Nephron (organoid): ENCODE measurements around the gene RNPS1.

Experiments used
- H3K27ac Mint-ChIP-seq, 3 experiments: 2 replicates each; pipeline ENCODE4 v1.8.0; 2020; ENCODE audit warnings: mixed read lengths in 3 of 3, mild to moderate bottlenecking in 2 of 3, moderate library complexity in 1 of 3
- H3K27me3 Mint-ChIP-seq: 2 replicates; pipeline ENCODE4 v1.8.0; 2021; ENCODE audit warnings: low read depth, mild to moderate bottlenecking, moderate library complexity, mixed read lengths
- H3K36me3 Mint-ChIP-seq: 2 replicates; pipeline ENCODE4 v1.8.0; 2020; ENCODE audit warnings: low read depth, mixed read lengths
- H3K4me1 Mint-ChIP-seq: 2 replicates; pipeline ENCODE4 v1.8.0; 2020; ENCODE audit warnings: mixed read lengths
- H3K4me3 Mint-ChIP-seq, 3 experiments: 2 replicates each; pipeline ENCODE4 v1.8.0; 2020; ENCODE audit warnings: mild to moderate bottlenecking in 3 of 3, mixed read lengths in 3 of 3, moderate library complexity in 2 of 3
- H3K9me3 Mint-ChIP-seq: 2 replicates; pipeline ENCODE4 v1.8.0; 2020; ENCODE audit warnings: mixed read lengths
- TF ChIP-seq, protein P1 (sequence below), 3 experiments: fragments of 200-600 bp; sonication (generic); IDR thresholded peaks; one replicate each; pipeline ENCODE4 v1.5.0; 2021; ENCODE audit warnings: antibody characterized with exemption in 3 of 3; ENCODE audit not compliant: unreplicated experiment in 3 of 3

RNPS1 gene

DNA sequence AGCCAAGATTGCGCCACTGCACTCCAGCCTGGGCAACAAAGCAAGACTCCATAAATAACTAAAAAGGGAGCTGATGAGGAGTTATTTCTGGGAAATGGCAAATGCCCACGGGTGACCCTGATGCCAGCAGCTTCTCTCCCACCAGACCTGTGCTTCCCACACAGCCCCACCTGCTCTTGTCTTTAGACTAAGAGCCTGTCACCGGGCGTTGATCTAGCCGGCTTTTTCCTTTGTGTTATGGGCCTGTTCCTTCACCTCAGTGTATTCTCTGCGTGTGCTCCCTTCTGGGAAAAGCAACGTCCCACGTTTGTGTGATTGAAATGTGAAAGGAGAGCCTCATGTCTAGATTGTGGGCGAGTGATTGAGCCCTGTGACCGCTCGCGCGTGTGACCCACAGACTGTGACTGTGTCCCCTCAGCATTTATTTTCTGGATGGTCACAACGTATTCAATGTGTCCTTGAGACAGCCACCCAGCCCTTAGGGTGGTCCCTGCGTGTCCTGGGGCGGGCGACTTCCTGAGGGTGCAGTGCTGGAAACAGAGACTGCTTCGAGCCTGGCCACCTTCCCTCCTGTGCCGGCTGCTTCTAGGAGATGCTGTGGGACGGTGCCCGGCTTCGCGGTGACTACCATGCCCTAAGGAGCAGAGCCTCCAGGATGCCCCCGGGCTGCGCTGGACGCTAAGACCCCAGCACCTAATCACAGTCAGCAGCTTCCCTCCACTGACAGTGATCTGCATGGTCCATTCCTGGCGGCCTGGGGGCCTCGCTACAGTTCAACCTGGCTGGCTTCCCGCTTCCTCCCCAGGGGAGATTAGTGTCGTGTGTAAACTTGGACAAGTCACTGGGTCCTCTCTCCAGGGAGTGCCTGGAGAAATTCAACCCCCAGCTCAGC, 7.8 kb upstream of the RNPS1 start:
- peaks cover under 1% of the 10 kb centered on the region for H3K27me3 Mint-ChIP-seq
- H3K9me3 Mint-ChIP-seq: no peaks in the 10 kb centered on the region
- H3K36me3 Mint-ChIP-seq: no peaks in the 10 kb centered on the region
- H3K27ac Mint-ChIP-seq: no peak overlapping the region
- no peak overlapping the region for H3K4me3 Mint-ChIP-seq
- TF ChIP-seq, protein P1, sequence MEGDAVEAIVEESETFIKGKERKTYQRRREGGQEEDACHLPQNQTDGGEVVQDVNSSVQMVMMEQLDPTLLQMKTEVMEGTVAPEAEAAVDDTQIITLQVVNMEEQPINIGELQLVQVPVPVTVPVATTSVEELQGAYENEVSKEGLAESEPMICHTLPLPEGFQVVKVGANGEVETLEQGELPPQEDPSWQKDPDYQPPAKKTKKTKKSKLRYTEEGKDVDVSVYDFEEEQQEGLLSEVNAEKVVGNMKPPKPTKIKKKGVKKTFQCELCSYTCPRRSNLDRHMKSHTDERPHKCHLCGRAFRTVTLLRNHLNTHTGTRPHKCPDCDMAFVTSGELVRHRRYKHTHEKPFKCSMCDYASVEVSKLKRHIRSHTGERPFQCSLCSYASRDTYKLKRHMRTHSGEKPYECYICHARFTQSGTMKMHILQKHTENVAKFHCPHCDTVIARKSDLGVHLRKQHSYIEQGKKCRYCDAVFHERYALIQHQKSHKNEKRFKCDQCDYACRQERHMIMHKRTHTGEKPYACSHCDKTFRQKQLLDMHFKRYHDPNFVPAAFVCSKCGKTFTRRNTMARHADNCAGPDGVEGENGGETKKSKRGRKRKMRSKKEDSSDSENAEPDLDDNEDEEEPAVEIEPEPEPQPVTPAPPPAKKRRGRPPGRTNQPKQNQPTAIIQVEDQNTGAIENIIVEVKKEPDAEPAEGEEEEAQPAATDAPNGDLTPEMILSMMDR (IDR thresholded peaks at IDR 0.05; ENCODE audit: unreplicated experiment in 3 of 3): no peak
- peaks cover 11% of the 10 kb centered on the region for H3K4me1 Mint-ChIP-seq

DNA sequence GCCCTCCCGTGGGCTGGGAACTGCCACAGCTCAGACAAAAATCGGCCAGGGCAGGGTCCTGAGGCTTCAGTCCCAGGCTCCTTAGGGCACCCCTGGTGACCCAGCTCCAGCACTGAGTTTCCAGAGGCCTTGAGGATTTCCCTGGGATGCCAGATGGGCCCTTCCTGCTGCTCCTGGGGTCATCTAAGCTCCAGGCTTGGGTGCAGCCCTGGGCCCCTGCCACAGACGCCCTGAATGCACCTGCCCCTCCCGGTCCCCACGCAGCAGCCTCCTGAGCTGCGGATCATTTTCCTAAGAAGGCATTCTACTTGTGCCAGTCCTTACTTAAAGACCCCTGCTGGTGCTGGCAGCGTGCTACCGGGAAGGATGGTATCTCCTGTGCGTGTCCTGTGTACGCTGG, 6.0 kb upstream of the RNPS1 start:
- TF ChIP-seq, protein P1 (IDR thresholded peaks at IDR 0.05; ENCODE audit: unreplicated experiment in 3 of 3): no peak
- no peak overlapping the region for H3K4me3 Mint-ChIP-seq
- peaks cover 6% of the 10 kb centered on the region for H3K4me1 Mint-ChIP-seq
- no peak overlapping the region for H3K27ac Mint-ChIP-seq
- H3K27me3 Mint-ChIP-seq: no peaks in the 10 kb centered on the region
- no peaks in the 10 kb centered on the region for H3K9me3 Mint-ChIP-seq
- no peaks in the 10 kb centered on the region for H3K36me3 Mint-ChIP-seq

DNA sequence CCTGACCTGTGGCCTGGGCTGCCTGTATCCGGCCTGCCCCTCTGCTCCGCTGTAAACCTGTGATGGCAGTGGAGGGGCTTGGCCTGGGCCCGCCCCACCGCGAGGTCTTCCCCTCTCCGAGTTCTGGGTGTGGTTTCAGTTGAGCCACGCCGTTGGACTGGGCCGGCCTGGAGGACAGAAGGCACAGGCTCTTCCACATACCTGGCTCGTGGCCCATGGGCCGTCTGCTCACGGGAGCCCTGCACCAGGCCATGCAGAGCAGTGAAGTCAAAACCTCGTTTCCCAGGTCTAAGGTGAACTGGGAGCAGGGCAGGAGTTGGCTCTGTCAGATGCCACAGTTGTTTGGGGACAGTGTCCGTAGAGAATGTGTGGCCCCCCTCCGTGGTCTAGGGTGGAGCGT, 5.6 kb upstream of the RNPS1 start:
- Mint-ChIP-seq H3K9me3 (no peaks in the 10 kb centered on the region), H3K4me1 (peaks cover 6% of the 10 kb centered on the region), H3K36me3 (no peaks in the 10 kb centered on the region), H3K27me3 (no peaks in the 10 kb centered on the region), H3K27ac (no peak overlapping the region), H3K4me3 (peak overlapping the region in 1 of 3 experiments; percentile 19)
- TF ChIP-seq, protein P1 (IDR thresholded peaks at IDR 0.05; ENCODE audit: unreplicated experiment in 3 of 3): no peak

DNA sequence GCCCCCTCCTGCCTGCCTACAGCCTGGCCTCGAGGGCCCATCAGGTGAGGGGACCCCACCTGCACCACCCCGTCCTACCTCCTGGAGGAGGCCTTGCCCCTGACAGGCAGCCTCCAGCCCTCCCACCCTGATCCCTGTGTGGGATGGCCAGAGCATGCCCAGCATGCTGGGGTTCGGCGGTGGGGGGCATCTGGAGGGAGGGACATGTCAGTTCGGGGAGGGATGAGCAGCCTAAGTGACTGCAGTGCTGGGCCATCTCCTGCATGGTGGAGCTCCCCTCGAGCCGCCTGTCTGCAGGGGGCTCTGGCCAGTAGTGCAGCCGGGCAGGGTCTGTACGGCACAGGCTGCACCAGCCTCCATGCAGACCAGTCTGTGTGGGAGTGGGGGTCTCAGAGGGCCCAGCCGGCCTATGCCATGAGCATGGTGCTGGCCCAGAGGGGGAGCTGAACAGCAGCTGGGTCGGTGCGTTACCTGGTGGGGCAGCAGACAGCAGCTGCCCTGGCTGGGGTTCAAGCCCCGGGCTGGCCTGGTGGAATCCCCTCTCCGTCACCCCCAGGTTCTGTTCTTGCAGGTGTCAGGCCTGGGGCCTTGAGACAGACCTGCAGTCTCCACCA, 4.0 kb upstream of the RNPS1 start:
- TF ChIP-seq, protein P1 (IDR thresholded peaks at IDR 0.05; ENCODE audit: unreplicated experiment in 3 of 3): no peak
- Mint-ChIP-seq H3K27ac (no peak overlapping the region), H3K36me3 (no peaks in the 10 kb centered on the region), H3K4me3 (no peak overlapping the region), H3K27me3 (no peaks in the 10 kb centered on the region), H3K4me1 (peaks cover 8% of the 10 kb centered on the region), H3K9me3 (no peaks in the 10 kb centered on the region)

DNA sequence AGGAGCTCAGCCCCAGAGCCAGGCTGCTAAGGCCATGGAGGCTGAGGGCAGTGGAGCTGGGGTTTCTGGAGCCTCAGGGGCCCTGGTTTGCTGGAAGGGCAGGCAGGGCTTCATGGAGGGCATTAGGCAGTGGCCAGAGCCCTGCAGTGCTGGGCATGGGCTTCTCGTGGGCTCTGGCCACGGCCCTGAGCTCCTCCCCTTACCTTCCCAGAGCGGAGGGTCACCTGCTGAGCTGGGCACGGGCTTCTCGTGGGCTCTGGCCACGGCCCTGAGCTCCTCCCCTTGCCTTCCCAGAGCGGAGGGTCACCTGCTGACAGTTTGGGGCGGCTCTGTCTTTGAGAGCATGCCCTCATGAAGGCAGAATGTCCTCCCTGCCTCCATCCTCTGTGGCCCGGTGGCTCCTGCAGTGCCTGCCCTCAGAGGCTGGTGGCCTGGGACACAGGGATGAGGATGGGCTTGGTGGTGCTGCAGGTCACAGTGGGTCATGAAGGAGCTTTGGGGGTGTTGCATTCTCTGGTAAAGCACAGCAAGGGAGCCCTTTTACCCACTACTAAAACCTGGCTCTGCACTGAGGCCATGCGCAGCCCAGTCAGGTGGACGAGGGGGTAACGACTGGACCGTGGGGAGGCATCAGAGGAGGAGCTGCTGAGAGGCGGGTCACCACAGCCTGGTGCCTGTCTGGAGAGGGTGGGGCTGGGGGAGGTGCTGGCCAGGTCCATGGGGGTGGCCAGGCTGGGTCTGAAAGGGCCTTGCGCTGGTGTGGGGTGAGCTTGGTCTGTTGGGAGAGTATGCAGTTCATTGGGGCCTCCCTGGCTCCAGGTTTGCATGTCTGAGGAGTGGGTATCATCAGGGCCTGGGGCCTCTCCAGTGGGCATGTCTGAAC, 2.9 kb upstream of the RNPS1 start:
- Mint-ChIP-seq H3K9me3 (no peaks in the 10 kb centered on the region), H3K4me1 (peaks cover 17% of the 10 kb centered on the region), H3K36me3 (no peaks in the 10 kb centered on the region), H3K4me3 (peak overlapping the region; percentile 54 to 68 (median 59)), H3K27ac (no peak overlapping the region), H3K27me3 (no peaks in the 10 kb centered on the region)
- TF ChIP-seq, protein P1 (IDR thresholded peaks at IDR 0.05; ENCODE audit: unreplicated experiment in 3 of 3): no peak
